B cell (primary cell): ENCODE measurements around the gene CARMIL1. TPM values are rescaled to one million over a fixed set of nuclear protein-coding genes. Genes with fewer than 3 reads are reported as not detected.

Experiments
- ATAC-seq: fragments of 200-7000 bp; cut with Tn5 transposase; one replicate; pipeline ENCODE4 v1.10.0; 2021; ENCODE audit warnings: low read depth, mild to moderate bottlenecking, moderate number of reproducible peaks, moderate library complexity
- CTCF ChIA-PET: fragments of 350-600 bp; sonication (Branson Sonifier 250); formaldehyde crosslinking; loops from one replicate; lab custom pipeline; 2021; ENCODE audit warnings: antibody characterized with exemption, inconsistent platforms; lab: Charles Lee
- POLR2A ChIA-PET: fragments of 350-600 bp; sonication (Branson Sonifier 250); formaldehyde crosslinking; loops from one replicate; lab custom pipeline; 2021; ENCODE audit warnings: antibody characterized with exemption; lab: Charles Lee
- DNase-seq: peaks from one replicate; pipeline ENCODE4 v3.0.0; 2013
- H2AFZ ChIP-seq: 2 replicates; pipeline ENCODE4 v1.6.1; 2012; ENCODE audit warnings: mild to moderate bottlenecking, low read depth, low read length; ENCODE audit not compliant: insufficient read depth, poor library complexity, severe bottlenecking
- H3K27ac ChIP-seq, 2 donors: 1 replicate in 1 of 2; 2 replicates in 1 of 2; pipeline ENCODE4 v1.5.1; 2012 to 2013; ENCODE audit warnings: low read length in 2 of 2, mild to moderate bottlenecking in 2 of 2, moderate library complexity in 1 of 2
- H3K27me3 ChIP-seq, 4 experiments: fragments of 200-600 bp in 1 of 4; sonication (generic) in 1 of 4; replicated peaks in 1 of 4; 1 replicate in 2 of 4; 2 replicates in 2 of 4; pipeline versions ENCODE4 v1.6.1 to v1.7.0; 2013 to 2016; ENCODE audit warnings: low read length in 3 of 4, mild to moderate bottlenecking in 2 of 4, mixed read lengths in 1 of 4, moderate library complexity in 1 of 4; ENCODE audit not compliant: insufficient read depth in 4 of 4, control insufficient read depth in 3 of 4; ENCODE audit errors: control extremely low read depth in 1 of 4
- H3K36me3 ChIP-seq, 2 experiments: replicated peaks in 1 of 2; 1 replicate in 1 of 2; 2 replicates in 1 of 2; pipeline versions ENCODE4 v1.6.1 to v1.7.1; 2013; ENCODE audit warnings: low read length in 1 of 2; ENCODE audit not compliant: insufficient read depth in 2 of 2, control insufficient read depth in 1 of 2; ENCODE audit errors: control extremely low read depth in 1 of 2, extremely low read depth in 1 of 2
- H3K4me1 ChIP-seq, 2 donors: fragments of 200-600 bp in 1 of 2; sonication (generic) in 1 of 2; 1 replicate in 1 of 2; 2 replicates in 1 of 2; pipeline versions ENCODE4 v1.5.1 to v1.6.1; 2013 to 2017; ENCODE audit warnings: low read length in 2 of 2; ENCODE audit not compliant: control insufficient read depth in 2 of 2, insufficient read depth in 2 of 2
- H3K4me2 ChIP-seq: replicated peaks from 2 replicates; pipeline ENCODE3; 2012; ENCODE audit warnings: mild to moderate bottlenecking, low read depth, low read length; ENCODE audit not compliant: poor library complexity, severe bottlenecking
- H3K4me3 ChIP-seq, 5 experiments: fragments of 200-600 bp in 1 of 5; sonication (generic) in 1 of 5; 1 replicate in 3 of 5; 2 replicates in 2 of 5; pipeline versions ENCODE4 v1.5.1 to v1.7.0; 2011 to 2016; ENCODE audit warnings: low read length in 4 of 5, mild to moderate bottlenecking in 4 of 5, low read depth in 2 of 5, control low read depth in 1 of 5, moderate library complexity in 1 of 5; ENCODE audit not compliant: insufficient read depth in 1 of 5; ENCODE audit errors: control extremely low read depth in 1 of 5, extremely low read depth in 1 of 5
- H3K79me2 ChIP-seq: fragments of 200-600 bp; sonication (generic); one replicate; pipeline ENCODE4 v1.6.0; 2016; ENCODE audit warnings: low read length; ENCODE audit not compliant: control insufficient read depth, insufficient read depth
- H3K9ac ChIP-seq: fragments of 200-600 bp; sonication (generic); 2 replicates; pipeline ENCODE4 v1.6.1; 2017; ENCODE audit warnings: mild to moderate bottlenecking, low read length, moderate library complexity
- H3K9me3 ChIP-seq, 3 donors: one replicate each; pipeline versions ENCODE4 v1.6.1 to v1.7.1; 2013; ENCODE audit warnings: low read length in 2 of 3; ENCODE audit not compliant: control insufficient read depth in 2 of 3, insufficient read depth in 1 of 3; ENCODE audit errors: control extremely low read depth in 1 of 3
- H4K20me1 ChIP-seq: 2 replicates; pipeline ENCODE4 v1.6.0; 2012; ENCODE audit warnings: mild to moderate bottlenecking, low read length; ENCODE audit not compliant: insufficient read depth, control insufficient read depth, poor library complexity, severe bottlenecking
- H3K27ac Mint-ChIP-seq: one replicate; pipeline ENCODE4 v1.8.0; 2021; ENCODE audit warnings: mixed read lengths
- H3K27me3 Mint-ChIP-seq: one replicate; pipeline ENCODE4 v1.8.0; 2021; ENCODE audit warnings: mixed read lengths
- H3K4me1 Mint-ChIP-seq: one replicate; pipeline ENCODE4 v1.8.0; 2021; ENCODE audit warnings: mixed read lengths
- H3K4me3 Mint-ChIP-seq: one replicate; pipeline ENCODE4 v1.8.0; 2021; ENCODE audit warnings: mixed read lengths
- H3K9me3 Mint-ChIP-seq: one replicate; pipeline ENCODE4 v1.8.0; 2022; ENCODE audit warnings: mixed read lengths; ENCODE audit not compliant: insufficient read depth
- CTCF ChIP-seq: fragments of 200-600 bp; IDR thresholded peaks from one replicate; pipeline ENCODE4 v1.8.0; 2022; ENCODE audit warnings: antibody characterized with exemption, mild to moderate bottlenecking
- EZH2 ChIP-seq: IDR thresholded peaks from 2 replicates; pipeline ENCODE4 v1.6.1; 2012; ENCODE audit warnings: borderline replicate concordance, low read depth, mild to moderate bottlenecking, moderate library complexity, low read length; ENCODE audit not compliant: insufficient read depth, poor library complexity, severe bottlenecking
- WGBS: methylation state at CpG from one replicate; pipeline ENCODE4 v1.1.5; 2013; ENCODE audit warnings: missing lambda C conversion rate; ENCODE audit not compliant: insufficient coverage; 5-methylcytosine and 5-hydroxymethylcytosine counted together
- intact Hi-C: fragments of 100-400 bp; cut with micrococcal nuclease; formaldehyde crosslinking; loops from one replicate; pipeline ENCODE4 v1.10.0; 2022
- polyA plus RNA-seq: library from polyadenylated mRNA; depleted of rRNA; stranded (reverse); fragments of >200 nt; gene quantifications from 2 replicates; pipeline ENCODE4 v1.2.3, GENCODE V29; 2012
- total RNA-seq, 2 donors: library from RNA; stranded (reverse); fragments of 120-200 nt in 1 of 2; gene quantifications; 1 replicate in 1 of 2; 2 replicates in 1 of 2; pipeline versions ENCODE4 v1.2.3 to v1.2.4, GENCODE V29; 2013 to 2022

The CARMIL1 gene
- total and polyA plus RNA-seq, 2 donors (not counting 1 experiment from before 2014, with no cell fraction given), result 7.5 to 11.0 TPM

GRCh38 chr6:25336996-25337395 lies 57.8 kb downstream of the CARMIL1 start:
- H3K4me1 ChIP-seq, result peaks cover 17 to 18% of the 10 kb centered on the region in 2 donors
- H3K4me3 ChIP-seq, result no peak overlapping the region
- ChIA-PET POLR2A (no interaction called here), CTCF (interaction anchor here (0.8 kb wide), 1 partner anchor 221 kb away, joined by 3 read pairs; no protein-coding TSS in a partner anchor)
- no peak overlapping the region for H3K27ac ChIP-seq
- DNase-seq (no peak), ATAC-seq (no peak)
- Mint-ChIP-seq H3K9me3 (no peaks in the 10 kb centered on the region), H3K27me3 (peaks cover 5% of the 10 kb centered on the region), H3K27ac (no peak overlapping the region), H3K4me1 (peaks cover 32% of the 10 kb centered on the region), H3K4me3 (no peak overlapping the region)
- no peak overlapping the region for H3K4me2 ChIP-seq
- intact Hi-C loops, result no loop called here
- TF ChIP-seq CTCF (no peak), EZH2 (no peak)
- H3K9ac ChIP-seq, result no peak overlapping the region
- peaks cover 6% of the 10 kb centered on the region for H4K20me1 ChIP-seq
- H3K9me3 ChIP-seq, result no peaks in the 10 kb centered on the region
- H3K27me3 ChIP-seq, result no peaks in the 10 kb centered on the region
- peaks cover 30% of the 10 kb centered on the region for H3K79me2 ChIP-seq
- no peak overlapping the region for H2AFZ ChIP-seq
- no peaks in the 10 kb centered on the region for H3K36me3 ChIP-seq
- WGBS, result no CpG with 5 or more reads among the region's 2 CpGs

GRCh38 chr6:25337431-25337830 lies 58.3 kb downstream of the CARMIL1 start:
- H3K4me3 ChIP-seq, result no peak overlapping the region
- DNase-seq (no peak), ATAC-seq (no peak)
- H3K4me2 ChIP-seq, result no peak overlapping the region
- H3K4me1 Mint-ChIP-seq, result peaks cover 31% of the 10 kb centered on the region
- CTCF ChIA-PET, result no interaction called here
- POLR2A ChIA-PET, result no interaction called here
- peaks cover 7% of the 10 kb centered on the region for H3K27me3 Mint-ChIP-seq
- no peak overlapping the region for H2AFZ ChIP-seq
- H3K9me3 ChIP-seq, result no peaks in the 10 kb centered on the region
- no peak overlapping the region for H3K27ac Mint-ChIP-seq
- H3K4me1 ChIP-seq, result peaks cover 13 to 14% of the 10 kb centered on the region in 2 donors
- H3K9ac ChIP-seq, result no peak overlapping the region
- no peak overlapping the region for H3K4me3 Mint-ChIP-seq
- H3K36me3 ChIP-seq, result no peaks in the 10 kb centered on the region
- peaks cover 26% of the 10 kb centered on the region for H3K79me2 ChIP-seq
- WGBS, result 87% methylated on average over 3 of the region's 4 CpGs
- TF ChIP-seq CTCF, result no peak
- no peak for TF ChIP-seq EZH2
- no peaks in the 10 kb centered on the region for H3K9me3 Mint-ChIP-seq
- no peak overlapping the region for H3K27ac ChIP-seq
- intact Hi-C loops, result no loop called here
- H3K27me3 ChIP-seq, result no peaks in the 10 kb centered on the region
- H4K20me1 ChIP-seq, result peaks cover 6% of the 10 kb centered on the region
